Ovary (tissue), 3 donors: ENCODE data around the gene PNN.

Source experiments
- POLR2A ChIP-seq: fragments of 450-650 bp; IDR thresholded peaks from one replicate; pipeline ENCODE4 v1.6.1; 2017; ENCODE audit warnings: antibody characterized with exemption, mild to moderate bottlenecking, moderate library complexity
- TF ChIP-seq, protein P1 (sequence below), 3 donors: fragments of 450-650 bp in 2 of 3; fragments of 200-600 bp in 1 of 3; IDR thresholded peaks; one replicate each; pipeline versions ENCODE4 v1.5.1 to v1.8.0; 2016 to 2022; ENCODE audit warnings: antibody characterized with exemption in 3 of 3, mild to moderate bottlenecking in 1 of 3
- donor health status: DM: no; HTN: no; CAD: no.

DNA sequence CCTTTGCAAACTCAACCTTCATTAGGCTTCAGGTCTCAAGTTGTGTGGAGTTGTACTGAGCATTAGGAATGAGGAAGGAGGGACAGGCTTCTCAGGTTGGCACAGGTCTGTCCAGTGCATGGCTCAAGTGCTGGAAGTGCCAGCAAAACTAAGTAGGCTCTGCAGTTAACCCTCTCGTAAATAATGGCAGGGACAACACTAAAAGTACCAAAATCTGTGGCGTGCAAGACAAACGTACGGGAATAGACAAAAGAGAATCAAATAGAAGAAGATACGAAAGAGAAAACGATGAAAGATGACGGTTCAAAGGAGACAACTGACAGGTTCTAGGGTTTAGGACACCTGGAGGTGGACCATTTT, 5.5 kb upstream of the PNN start:
- no peak for TF ChIP-seq POLR2A
- TF ChIP-seq, protein P1, sequence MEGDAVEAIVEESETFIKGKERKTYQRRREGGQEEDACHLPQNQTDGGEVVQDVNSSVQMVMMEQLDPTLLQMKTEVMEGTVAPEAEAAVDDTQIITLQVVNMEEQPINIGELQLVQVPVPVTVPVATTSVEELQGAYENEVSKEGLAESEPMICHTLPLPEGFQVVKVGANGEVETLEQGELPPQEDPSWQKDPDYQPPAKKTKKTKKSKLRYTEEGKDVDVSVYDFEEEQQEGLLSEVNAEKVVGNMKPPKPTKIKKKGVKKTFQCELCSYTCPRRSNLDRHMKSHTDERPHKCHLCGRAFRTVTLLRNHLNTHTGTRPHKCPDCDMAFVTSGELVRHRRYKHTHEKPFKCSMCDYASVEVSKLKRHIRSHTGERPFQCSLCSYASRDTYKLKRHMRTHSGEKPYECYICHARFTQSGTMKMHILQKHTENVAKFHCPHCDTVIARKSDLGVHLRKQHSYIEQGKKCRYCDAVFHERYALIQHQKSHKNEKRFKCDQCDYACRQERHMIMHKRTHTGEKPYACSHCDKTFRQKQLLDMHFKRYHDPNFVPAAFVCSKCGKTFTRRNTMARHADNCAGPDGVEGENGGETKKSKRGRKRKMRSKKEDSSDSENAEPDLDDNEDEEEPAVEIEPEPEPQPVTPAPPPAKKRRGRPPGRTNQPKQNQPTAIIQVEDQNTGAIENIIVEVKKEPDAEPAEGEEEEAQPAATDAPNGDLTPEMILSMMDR (IDR thresholded peaks at IDR 0.05) = no peak
